Motor neuron (in vitro differentiated cells): ENCODE data around the gene PLPP1. TPM values are rescaled to one million over a fixed set of nuclear protein-coding genes. Genes with fewer than 3 reads are reported as not detected.

Source experiments
- ATAC-seq, 8 experiments: fragments of 200-7000 bp; cut with Tn5 transposase; replicated peaks in 6 of 8; 2 replicates each; pipeline ENCODE4 v1.8.0; 2021; ENCODE audit warnings: mild to moderate bottlenecking in 8 of 8, moderate library complexity in 8 of 8
- H3K27ac ChIP-seq, 2 donors: fragments of 250-450 bp; sonication (Bioruptor Pico); 2 replicates each; pipeline ENCODE4 v1.9.0; 2021; ENCODE audit warnings: antibody characterized with exemption in 2 of 2, mild to moderate bottlenecking in 2 of 2, moderate library complexity in 1 of 2
- H3K4me1 ChIP-seq, 2 donors: fragments of 250-450 bp; sonication (Bioruptor Pico); replicated peaks in 1 of 2; 2 replicates each; pipeline ENCODE4 v1.6.1; 2021; ENCODE audit warnings: antibody characterized with exemption in 2 of 2, mild to moderate bottlenecking in 2 of 2, moderate library complexity in 1 of 2
- H3K4me3 ChIP-seq, 5 donors: fragments of 250-450 bp; sonication (Bioruptor Pico); 2 replicates each; pipeline ENCODE4 v1.9.0; 2021; ENCODE audit warnings: antibody characterized with exemption in 5 of 5, mild to moderate bottlenecking in 5 of 5, moderate library complexity in 4 of 5
- WGBS, 10 experiments: fragments of 450-650 bp; shearing (Covaris generic); methylation state at CpG; one replicate each; pipeline ENCODE4 v1.0.0; 2022; 5-methylcytosine and 5-hydroxymethylcytosine counted together
- in situ Hi-C, 9 experiments: fragments of 400-800 bp; cut with MboI; loops; one replicate each; pipeline ENCODE4 v1.15.0; 2021; ENCODE audit warnings: low sequenced_read_pairs in 9 of 9, low pct_unique_long_range_greater_than_20kb in 2 of 9; ENCODE audit not compliant: unreplicated experiment in 9 of 9
- total RNA-seq, 8 experiments: library from RNA; unstranded; fragments of 300-600 nt; gene quantifications; 2 replicates each; pipeline versions ENCODE4 v1.2.3 to v1.2.4, GENCODE V29; 2022

The PLPP1 gene
- total RNA-seq, 8 experiments from 2014 or later = 9.3 to 57.8 (median 14.7) TPM

DNA sequence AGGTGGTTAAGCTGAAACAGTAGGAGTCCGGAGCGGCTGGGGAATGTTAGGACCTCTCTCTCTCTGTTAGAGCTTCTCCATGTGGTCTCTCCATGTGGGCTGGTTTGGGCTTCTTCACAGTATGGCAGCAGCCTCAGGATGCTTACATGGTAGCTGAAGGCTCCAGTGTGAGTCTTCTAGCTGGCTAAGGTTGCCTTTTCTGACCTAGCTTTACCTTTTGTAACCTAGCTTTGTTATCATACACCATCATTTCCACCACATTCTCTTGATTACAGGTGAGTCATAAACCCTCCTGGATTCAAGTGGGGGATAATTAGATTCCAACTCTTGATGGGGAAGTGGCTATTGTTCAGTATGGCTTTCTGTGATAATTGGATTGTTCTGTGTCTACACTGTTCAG is 128.5 kb downstream of the PLPP1 start:
- Histone ChIP-seq H3K27ac (no peak overlapping the region), H3K4me1 (no peaks in the 10 kb centered on the region), H3K4me3 (no peak overlapping the region)
- WGBS, 10 experiments = 83 to 100% (median 90%) methylated on average over 2 of the region's 2 CpGs; no CpG with 5 or more reads in 7 of the 10 experiments
- in situ Hi-C loops = loop anchor here in 1 of 9 experiments (25.0 kb wide), 1 partner anchor 281 kb away; no protein-coding TSS in a partner anchor
- no peak for ATAC-seq

DNA sequence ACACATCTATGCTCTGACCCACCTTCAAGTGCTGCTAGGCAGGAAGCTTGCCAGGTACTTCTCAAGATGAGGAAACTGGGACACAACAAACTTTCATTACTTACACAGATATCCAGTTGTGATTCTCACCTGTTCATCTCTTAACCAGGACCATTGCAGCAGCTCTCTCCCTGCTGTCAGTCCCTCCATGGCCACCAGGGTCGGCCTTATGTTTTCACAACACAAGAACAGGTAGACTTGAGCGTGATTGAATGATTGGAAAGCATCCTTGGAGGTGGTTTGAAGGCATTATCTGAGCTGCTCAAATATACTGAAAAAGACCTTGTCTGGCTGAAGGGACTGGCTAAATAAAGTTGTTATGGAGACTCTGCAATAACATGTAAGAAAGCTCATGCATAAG is 132.6 kb downstream of the PLPP1 start:
- Histone ChIP-seq H3K4me3 (no peak overlapping the region), H3K27ac (no peak overlapping the region), H3K4me1 (no peaks in the 10 kb centered on the region)
- ATAC-seq = no peak
- in situ Hi-C loops = loop anchor here in 1 of 9 experiments (25.0 kb wide), 1 partner anchor 285 kb away; no protein-coding TSS in a partner anchor
- WGBS, 10 experiments = 0 to 100% (median 45%) methylated on average over 1 to 2 of the region's 2 CpGs; no CpG with 5 or more reads in 4 of the 10 experiments

DNA sequence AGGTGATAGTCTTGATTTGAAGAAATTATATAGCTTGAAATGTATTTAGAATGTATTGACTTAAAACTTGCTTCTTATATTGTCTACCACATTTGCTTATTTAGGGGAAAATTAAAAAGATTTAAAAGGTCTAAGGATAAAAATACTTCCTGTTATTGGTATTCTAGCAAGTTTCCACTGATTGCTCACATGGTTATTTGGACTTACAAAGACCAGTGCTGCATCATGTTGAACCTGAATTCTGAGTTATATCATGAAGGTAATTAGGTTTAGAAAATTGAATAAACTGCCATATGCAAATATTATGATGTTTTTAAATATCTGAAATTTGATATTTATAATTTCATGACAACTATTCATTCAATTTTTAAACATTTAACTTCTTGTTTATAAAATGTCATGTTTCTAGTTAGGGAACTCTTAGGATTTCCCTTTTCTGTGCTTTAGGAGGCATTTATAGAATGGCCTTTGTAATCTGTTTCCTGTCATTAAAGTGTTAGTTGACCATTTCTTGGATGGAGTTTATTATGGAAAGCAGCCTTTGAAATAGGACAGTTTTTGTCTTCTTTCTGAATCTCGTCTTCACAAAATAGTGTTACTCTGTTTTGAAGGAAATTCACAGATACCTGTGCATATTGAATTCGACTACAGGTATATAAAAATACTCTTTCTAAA is 141.1 kb downstream of the PLPP1 start:
- ATAC-seq = no peak
- in situ Hi-C loops = no loop called here
- Histone ChIP-seq H3K4me3 (no peak overlapping the region), H3K27ac (no peak overlapping the region), H3K4me1 (no peaks in the 10 kb centered on the region)
- 49 to 100% (median 50%) methylated on average over 1 to 2 of the region's 2 CpGs; no CpG with 5 or more reads in 1 of the 10 experiments for WGBS, 10 experiments

DNA sequence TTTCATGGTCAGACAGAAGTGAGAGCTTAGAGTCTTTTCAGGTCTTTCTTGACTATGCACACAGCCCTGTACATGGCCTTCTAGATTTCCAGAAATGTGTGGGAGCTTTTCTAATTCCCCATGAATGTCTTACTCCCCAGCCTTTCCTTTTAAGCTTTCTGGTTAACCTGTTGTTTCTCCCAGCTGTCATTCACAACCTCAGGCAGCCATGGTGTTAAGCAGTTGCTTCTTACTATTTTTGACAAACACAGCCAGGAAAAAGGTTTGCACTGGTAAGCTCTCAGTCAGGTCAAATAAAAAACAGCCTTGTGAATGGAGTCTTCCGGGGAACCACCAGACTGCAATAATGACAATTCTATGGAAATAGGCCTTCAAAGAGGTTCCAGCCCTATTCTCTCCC is 142.1 kb downstream of the PLPP1 start:
- H3K4me1 ChIP-seq = no peaks in the 10 kb centered on the region
- ATAC-seq = no peak
- H3K27ac ChIP-seq = no peak overlapping the region
- in situ Hi-C loops = no loop called here
- 80 to 100% (median 100%) methylated on average over 1 of the region's 1 CpG; no CpG with 5 or more reads in 4 of the 10 experiments for WGBS, 10 experiments
- H3K4me3 ChIP-seq = no peak overlapping the region

DNA sequence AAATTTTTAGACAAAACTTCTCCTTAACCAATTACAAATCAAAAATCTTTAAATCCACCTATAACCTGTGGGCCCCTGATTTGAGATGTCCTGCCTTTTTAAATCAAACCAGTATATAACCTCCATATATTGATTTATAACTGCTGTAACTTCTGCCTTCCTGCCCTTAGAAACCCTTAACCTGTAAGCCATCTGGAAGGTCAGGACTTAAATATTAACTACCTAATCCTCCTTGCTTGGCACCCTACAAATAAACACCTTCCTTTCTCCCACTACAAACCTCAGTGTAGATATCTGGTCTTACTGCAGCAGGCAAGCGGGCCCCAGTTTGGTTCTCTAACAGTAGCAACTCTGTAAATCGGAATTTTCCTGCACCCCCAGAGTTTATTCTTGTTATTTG is 143.1 kb downstream of the PLPP1 start:
- no peak overlapping the region for H3K4me3 ChIP-seq
- 94 to 100% (median 100%) methylated on average over 1 to 2 of the region's 2 CpGs; no CpG with 5 or more reads in 4 of the 10 experiments for WGBS, 10 experiments
- no peaks in the 10 kb centered on the region for H3K4me1 ChIP-seq
- no peak for ATAC-seq
- in situ Hi-C loops = no loop called here
- no peak overlapping the region for H3K27ac ChIP-seq

DNA sequence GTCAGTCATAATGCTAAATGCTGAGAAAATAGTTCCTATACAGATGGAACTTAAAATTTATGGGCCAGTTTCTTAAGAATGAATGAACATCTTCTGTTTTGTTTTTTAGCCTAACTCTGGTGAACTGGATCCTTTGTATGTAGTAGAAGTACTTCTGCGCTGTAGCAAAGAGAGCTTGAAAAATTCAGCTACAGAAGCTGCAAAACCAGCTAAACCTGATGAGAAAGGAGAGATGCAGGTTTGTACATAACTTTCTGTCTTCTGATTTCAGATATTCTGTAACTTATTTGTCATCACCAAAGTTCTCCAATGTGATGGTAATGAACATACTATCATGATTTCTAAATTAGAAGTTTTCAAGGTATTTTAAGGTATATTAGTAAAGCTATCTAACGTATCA is 146.9 kb downstream of the PLPP1 start:
- no peak overlapping the region for H3K4me3 ChIP-seq
- H3K27ac ChIP-seq = no peak overlapping the region
- WGBS, 10 experiments = 80 to 100% (median 100%) methylated on average over 1 to 2 of the region's 2 CpGs
- in situ Hi-C loops = no loop called here
- no peak for ATAC-seq
- no peaks in the 10 kb centered on the region for H3K4me1 ChIP-seq

DNA sequence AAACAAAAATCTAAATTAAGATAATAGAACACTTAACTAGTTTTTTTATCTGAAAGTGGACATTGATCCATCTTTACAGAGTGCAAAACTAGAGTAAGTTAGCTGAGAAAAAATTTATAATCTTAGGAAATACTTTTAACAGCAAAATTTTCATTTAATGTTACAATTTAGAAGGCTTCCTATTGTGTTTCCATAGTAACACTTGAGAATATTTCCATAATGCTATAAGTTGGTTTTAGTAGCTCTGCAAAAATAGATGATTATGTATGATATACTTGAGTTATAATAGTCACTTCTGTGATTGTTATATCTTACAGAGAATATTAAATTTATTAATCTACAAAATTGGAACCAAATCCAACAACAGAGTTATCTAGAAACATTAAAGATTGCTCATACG is 148.4 kb downstream of the PLPP1 start:
- H3K4me3 ChIP-seq = no peak overlapping the region
- no peak overlapping the region for H3K27ac ChIP-seq
- no peak for ATAC-seq
- 83 to 100% (median 100%) methylated on average over 1 of the region's 1 CpG; no CpG with 5 or more reads in 1 of the 10 experiments for WGBS, 10 experiments
- in situ Hi-C loops = no loop called here
- H3K4me1 ChIP-seq = no peaks in the 10 kb centered on the region

DNA sequence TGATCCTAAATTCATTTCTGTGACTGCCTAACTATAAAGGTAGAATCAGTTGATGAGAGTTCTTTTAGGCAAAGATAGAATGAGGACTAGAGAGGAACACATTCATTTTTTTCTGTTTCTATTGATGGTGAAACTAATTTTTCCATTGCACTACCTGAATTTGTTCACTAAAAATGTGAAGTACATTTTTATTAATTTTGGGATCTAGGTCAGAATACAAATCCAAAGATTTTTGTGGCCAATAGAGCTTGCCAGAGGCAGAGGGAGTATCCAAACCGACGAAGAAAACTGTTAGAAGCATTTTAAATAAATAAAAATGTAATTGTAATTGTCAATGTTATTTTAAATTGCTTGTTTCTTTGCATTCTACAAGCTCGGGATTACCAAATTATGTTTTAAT is 148.9 kb downstream of the PLPP1 start:
- WGBS, 10 experiments = 33 to 100% (median 93%) methylated on average over 2 to 3 of the region's 3 CpGs
- Histone ChIP-seq H3K4me3 (no peak overlapping the region), H3K27ac (no peak overlapping the region), H3K4me1 (no peaks in the 10 kb centered on the region)
- in situ Hi-C loops = no loop called here
- no peak for ATAC-seq

DNA sequence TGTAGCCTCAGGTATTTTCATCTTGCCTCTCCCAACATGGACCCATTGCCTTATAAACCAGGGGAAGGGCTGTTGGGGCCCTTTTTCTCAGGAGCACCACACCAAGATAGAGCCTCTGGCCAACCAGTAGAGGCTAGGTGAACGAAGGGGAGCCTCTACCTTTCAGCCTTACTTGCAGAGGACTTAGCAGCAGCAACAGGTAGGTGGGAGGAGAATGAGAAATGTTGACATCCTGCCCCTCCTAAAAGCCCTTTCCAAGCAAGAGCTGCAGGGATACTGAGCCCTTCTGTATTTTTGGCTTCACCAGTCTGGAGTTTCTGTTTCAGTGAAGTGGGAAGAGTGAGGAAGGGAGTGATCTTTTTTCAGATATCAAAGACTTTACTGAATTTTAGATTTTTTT is 149.5 kb downstream of the PLPP1 start:
- no peak for ATAC-seq
- no peaks in the 10 kb centered on the region for H3K4me1 ChIP-seq
- no peak overlapping the region for H3K27ac ChIP-seq
- in situ Hi-C loops = no loop called here
- H3K4me3 ChIP-seq = no peak overlapping the region
- WGBS, 10 experiments = no CpG with 5 or more reads among the region's 1 CpG

DNA sequence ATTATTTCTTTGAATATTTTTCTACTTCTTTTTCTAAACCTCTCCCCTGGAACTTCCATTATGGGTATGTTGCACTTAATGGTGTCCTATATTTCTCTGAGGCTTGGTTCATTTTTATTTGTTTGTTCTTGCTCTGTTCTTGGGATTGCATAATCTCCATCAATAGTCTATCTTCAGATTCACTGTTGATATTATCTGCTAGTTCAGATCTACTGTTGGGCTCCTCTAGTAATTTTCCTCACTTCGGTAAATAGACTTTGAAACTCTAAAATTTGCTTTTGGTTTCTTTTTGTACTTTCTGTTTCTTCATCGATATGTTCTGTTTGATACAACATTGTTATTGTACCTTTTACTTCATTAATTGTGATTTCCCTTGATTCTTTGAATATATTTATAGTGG is 150.7 kb downstream of the PLPP1 start:
- WGBS, 10 experiments = 89 to 100% (median 100%) methylated on average over 1 to 2 of the region's 2 CpGs
- ATAC-seq = no peak
- Histone ChIP-seq H3K4me1 (no peaks in the 10 kb centered on the region), H3K27ac (no peak overlapping the region), H3K4me3 (no peak overlapping the region)
- in situ Hi-C loops = no loop called here

DNA sequence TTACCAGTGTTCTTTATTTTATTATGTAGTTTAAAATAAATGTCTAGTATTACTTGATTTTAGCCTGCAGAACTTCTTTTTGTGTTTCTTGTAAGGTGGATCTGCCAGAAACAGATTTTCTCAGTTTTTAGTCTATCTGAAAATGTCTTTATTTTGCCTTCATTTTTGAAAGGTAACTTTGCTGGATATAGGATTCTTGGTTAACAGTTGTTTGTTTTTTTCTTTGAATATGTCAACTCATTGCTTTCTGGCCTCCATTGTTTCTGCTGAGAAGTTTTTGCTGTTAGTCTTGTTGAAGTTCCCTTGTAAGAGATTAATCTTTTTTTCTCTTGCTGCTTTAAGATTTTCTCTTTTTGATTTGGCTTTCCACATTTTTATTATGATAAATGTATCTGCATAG is 151.5 kb downstream of the PLPP1 start:
- in situ Hi-C loops = no loop called here

DNA sequence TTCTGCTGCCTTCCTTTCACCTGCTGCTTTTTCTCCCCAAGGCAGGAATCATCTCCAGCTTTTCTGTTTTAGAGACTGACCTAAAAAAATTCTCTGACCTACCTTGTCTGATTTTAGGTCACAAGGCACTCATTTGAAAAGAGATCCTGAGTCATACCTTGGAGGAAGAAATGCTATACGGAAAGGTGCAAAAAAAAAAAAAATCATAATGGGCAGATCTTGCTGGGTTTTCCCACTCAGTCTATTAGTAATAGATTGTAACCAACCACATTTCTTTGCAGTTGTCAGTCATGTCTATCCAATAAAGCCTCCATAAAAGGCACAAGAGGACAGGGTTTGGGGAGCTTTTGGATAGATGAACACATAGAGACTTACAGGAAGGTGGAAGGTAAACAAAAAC is 157.0 kb downstream of the PLPP1 start:
- in situ Hi-C loops = no loop called here

More for the DNA sequence above, 151.5 kb downstream of the PLPP1 start:
- H3K4me3 ChIP-seq = no peak overlapping the region
- no peaks in the 10 kb centered on the region for H3K4me1 ChIP-seq
- no peak for ATAC-seq
- no peak overlapping the region for H3K27ac ChIP-seq

More for the DNA sequence above, 157.0 kb downstream of the PLPP1 start:
- Histone ChIP-seq H3K27ac (no peak overlapping the region), H3K4me3 (no peak overlapping the region), H3K4me1 (no peaks in the 10 kb centered on the region)
- WGBS, 10 experiments = 88 to 100% (median 100%) methylated on average over 1 of the region's 1 CpG; no CpG with 5 or more reads in 2 of the 10 experiments
- ATAC-seq = no peak
